HG02884 (cell line): Measurements from ENCODE around the gene AUTS2.

Source experiments
- ATAC-seq: cut with Tn5 transposase; IDR thresholded peaks from one replicate; pipeline ENCODE4 v1.9.1; 2021; ENCODE audit warnings: mild to moderate bottlenecking, moderate library complexity; ENCODE audit not compliant: unreplicated experiment

AUTS2 gene

GRCh38 chr7:69912846-69913245, 314.6 kb downstream of the AUTS2 start:
- ATAC-seq: no peak

- no peak for ATAC-seq
Measured at GRCh38 chr7:69919426-69920111, 321.3 kb downstream of the AUTS2 start.

GRCh38 chr7:69920797-69921196, 322.5 kb downstream of the AUTS2 start:
- ATAC-seq: no peak

GRCh38 chr7:69922026-69922803, 323.9 kb downstream of the AUTS2 start:
- peak; percentile 70 for ATAC-seq

DNA sequence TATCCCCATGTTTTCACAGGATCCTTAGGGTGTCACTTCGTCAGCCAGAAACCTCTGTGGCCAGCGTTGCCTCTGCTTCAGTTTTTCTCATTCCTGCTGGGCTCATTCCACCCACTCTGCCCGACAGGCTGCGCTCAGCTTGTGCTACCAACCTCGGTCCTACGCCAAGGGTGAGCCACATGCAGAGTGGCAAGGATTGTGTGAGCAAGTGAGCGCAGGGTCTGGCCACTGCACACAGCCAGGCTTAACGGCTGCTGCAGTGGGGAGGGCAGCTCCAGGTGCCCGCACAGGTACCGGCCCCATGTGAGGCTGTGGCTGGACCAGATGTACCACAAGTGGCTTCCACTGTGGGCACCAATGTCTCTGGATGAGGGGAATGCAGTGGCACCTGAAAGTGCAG, 329.2 kb downstream of the AUTS2 start:
- no peak for ATAC-seq

DNA sequence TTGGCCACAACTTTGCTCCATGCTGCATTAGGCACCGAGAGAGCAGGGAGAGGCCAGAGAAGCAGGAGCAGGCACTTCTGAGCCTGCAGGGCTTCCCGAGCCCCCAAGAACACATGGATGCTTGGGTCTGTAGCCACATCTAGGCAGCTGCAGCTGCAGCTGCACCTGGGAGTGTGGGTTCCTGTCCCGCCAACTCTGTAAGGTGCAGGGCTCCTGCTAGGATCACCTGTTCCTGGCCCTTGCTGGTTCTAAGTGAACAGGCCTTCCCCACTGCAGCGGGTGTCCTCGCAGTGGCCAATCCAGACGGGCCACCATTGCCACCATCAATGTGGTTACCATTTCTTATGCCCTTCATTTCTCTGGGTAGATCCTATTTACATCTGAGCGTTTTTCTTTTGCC, 330.3 kb downstream of the AUTS2 start:
- no peak for ATAC-seq

DNA sequence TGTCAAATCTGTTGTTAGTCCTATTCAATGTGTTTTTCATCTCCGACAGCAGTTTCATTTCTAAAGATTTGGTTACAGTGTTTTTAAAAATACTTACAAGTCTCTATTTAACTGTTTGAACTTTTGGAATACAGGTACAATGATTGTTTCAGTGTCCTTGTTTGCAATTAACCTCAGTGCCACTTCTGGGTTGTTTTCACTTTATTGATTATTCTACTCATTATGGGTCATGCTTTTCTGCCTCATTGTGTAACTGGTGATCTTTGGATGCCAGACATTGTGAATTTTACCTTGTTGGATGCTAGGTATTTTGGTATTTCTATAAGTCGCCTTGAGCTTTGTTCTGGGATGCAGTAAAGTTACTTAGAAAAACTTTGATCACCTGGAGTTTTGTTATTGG, 331.3 kb downstream of the AUTS2 start:
- ATAC-seq: no peak

DNA sequence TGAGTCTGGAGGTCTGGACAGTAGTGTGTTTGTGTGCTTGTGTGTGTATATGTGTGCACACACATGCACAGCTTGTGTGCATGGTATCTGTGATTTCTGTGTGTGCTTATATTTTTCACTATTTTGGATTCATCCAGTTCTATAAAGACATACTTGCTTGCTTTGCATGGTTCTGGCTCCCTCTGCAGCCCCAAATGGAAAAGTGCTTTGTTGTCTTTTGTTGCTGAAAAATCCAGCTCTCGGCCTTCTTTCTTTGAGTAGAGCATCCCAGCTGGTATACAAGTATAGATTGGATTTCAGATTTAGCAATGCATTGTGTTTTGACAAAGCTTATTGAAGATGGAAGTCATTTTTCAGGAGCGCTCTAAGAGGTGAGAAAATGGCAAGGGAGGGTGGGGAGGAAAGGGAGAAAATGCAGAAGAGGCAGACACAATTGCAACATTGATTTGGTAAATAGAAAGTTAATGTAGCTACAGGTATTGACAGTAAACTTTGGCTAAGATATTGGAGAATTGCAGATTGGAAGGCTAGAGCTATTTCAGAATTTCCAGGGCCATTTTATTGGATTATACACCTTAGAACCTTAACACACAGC, 333.9 kb downstream of the AUTS2 start:
- ATAC-seq: no peak

DNA sequence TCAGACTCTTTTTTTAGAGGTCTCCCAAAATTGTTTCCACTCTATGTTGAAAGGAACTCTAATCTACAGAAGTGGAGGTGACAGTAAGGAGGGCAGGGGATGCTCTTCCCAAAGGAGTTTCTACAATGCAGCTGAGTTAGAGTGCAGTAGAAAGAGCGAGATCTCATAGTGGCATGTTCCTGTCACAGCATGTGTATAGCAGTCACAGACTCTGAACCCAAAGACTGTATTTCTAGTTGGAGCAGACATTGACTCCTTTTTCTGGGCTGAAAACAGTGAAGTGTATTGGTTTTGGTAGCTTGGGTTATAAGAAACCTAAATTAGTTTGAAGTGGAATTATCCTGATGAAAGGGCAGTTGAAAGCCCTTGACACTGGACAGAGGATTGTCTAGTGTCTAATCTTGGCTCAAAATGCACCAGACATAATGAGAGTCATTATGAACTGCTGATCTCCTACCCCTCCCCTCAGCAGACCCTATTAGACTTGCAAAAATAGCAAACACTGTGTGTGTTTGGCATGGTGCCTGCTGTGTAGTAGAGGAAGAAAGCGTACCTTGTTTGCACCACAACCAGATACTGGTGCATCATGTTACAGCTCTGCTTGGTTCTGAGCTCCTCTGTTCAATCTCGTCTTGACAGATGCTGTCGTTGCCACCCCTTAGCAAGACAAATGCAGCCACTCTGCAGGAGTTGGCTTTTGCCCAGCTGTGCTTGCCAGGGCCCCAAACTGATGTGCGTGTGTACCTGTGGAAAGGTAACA, 336.0 kb downstream of the AUTS2 start:
- no peak for ATAC-seq

DNA sequence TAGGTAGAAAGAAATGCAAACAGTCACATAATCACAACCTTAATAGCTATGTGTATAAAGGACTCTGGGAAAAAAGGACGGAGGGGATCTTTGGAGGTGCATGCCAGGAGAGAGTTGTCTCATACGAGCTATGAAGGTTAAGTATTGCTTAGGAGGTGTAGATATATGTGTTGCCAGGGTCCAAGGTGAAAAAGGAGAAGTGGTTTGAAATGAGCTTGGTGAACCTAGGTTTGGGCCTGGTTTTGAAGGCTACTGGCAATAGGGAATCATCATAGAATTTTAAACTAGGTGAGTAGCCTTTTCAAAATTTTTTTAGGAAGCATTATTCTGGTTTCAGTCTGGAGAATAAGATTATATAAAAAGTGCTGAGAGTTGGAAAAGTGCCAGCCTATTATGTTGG, 336.8 kb downstream of the AUTS2 start:
- ATAC-seq: no peak

- ATAC-seq: no peak
Measured at GRCh38 chr7:69937097-69937496, 338.8 kb downstream of the AUTS2 start.

GRCh38 chr7:69939317-69939716, 341.0 kb downstream of the AUTS2 start:
- no peak for ATAC-seq

GRCh38 chr7:69941077-69941651, 342.9 kb downstream of the AUTS2 start:
- ATAC-seq: no peak

DNA sequence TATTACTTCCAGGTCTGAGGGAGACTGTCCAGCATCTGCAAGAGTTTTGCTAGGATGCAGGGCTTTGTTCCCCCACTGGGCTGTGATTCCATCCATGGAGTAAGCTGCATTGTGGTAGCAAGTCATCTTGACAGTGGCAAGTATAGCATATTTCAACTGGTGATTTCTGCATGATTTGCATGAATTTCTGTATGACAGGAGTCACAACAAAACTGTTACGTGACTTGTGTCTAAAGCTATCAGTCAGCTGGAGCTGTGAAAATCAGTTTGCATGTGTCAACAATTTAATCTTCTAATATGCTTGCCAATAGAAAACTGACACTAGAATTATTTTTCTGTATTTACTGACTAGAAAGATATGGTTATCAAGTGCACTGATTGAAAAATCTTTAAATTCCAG, 344.3 kb downstream of the AUTS2 start:
- no peak for ATAC-seq

- ATAC-seq: no peak
Measured at GRCh38 chr7:69946901-69947300, 348.6 kb downstream of the AUTS2 start.

- no peak for ATAC-seq
Measured at GRCh38 chr7:69947998-69948397, 349.7 kb downstream of the AUTS2 start.

DNA sequence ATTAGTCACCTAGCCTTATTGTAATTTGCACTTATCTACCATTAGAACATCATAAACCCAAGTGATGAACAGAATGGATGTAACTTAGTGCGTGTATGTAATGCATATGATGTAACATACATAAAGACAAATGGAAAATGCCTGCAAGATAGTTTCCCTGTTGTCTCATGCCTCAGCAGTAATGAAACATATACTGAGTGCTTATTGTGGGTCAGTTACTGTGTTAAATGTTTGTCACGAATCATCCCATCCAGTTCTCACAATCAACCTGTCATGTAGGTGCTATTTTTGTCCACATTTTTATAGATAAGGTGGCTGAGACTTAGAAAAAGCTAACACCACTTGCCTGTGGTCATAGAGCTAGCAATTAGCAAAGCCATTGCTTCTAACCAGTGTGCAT, 350.8 kb downstream of the AUTS2 start:
- no peak for ATAC-seq

- ATAC-seq: no peak
Measured at GRCh38 chr7:69951458-69951857, 353.2 kb downstream of the AUTS2 start.

DNA sequence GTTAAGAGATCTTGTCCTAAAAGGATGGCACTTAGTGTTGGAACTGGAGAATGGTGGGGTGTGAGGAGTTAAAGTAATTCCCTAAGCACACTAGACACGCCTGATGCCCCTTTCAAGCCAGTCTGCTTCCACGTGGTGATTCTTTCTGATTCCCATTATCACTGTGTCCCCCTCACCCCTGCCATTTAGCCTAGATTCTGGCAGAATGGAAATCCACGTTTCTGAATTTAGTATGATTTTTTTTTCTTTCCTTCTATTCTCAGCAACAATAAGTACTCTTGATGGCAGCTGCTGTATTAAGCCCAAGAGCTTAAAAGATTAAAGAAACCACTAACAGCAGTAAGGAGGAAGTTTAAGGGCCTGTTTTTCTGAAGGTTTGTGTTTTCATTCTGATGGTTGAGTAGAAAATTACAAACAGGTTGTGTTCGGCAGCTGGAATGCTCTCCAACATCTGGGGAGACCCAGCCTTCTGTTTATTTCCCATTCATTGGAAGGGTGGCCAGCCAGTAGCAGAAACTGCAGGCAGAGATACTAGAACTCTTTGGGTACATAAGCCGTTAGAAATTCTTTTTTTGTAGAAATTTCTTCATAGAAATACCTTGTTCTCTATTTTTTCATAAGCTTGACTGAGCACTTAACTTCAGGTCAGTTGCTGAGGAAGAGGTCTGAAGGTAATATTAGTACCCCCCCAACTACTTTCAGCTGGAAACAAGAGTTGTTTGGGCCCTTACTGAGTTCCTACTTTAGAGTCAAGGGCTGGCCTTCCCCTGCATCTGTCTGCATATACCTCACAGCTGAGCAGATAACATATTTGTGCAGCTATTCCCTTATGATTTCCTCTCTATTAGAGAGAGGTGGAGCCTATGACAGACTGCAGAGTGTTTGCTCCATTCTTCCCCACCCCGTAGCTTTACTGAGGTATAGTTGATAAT, 355.1 kb downstream of the AUTS2 start:
- peak; percentile 57 for ATAC-seq

- ATAC-seq: no peak
Measured at GRCh38 chr7:69956541-69956940, 358.3 kb downstream of the AUTS2 start.
